PFSK-1 (cell line): ENCODE data around the gene PWWP2B.

ENCODE experiments used
- FOXP2 ChIP-seq: optimal IDR thresholded peaks from 2 replicates; pipeline ENCODE3; 2011; ENCODE audit warnings: borderline replicate concordance, control low read depth, inconsistent platforms; ENCODE audit not compliant: insufficient read depth; ENCODE audit errors: extremely low read length, extremely low read depth
- POLR2AphosphoS5 ChIP-seq: IDR thresholded peaks from 2 replicates; pipeline ENCODE4 v1.6.1; 2012; ENCODE audit warnings: low read depth, mild to moderate bottlenecking, control low read depth, low read length, moderate library complexity
- REST ChIP-seq, 2 experiments: IDR thresholded peaks; 2 replicates each; pipeline versions ENCODE4 v1.6.1 to v1.8.0; 2011 to 2012; ENCODE audit warnings: low read depth in 2 of 2, low read length in 2 of 2, control low read depth in 1 of 2, inconsistent platforms in 1 of 2, mild to moderate bottlenecking in 1 of 2, moderate library complexity in 1 of 2; ENCODE audit not compliant: insufficient read depth in 1 of 2
- SIN3A ChIP-seq: IDR thresholded peaks from 2 replicates; pipeline ENCODE4 v1.6.1; 2012; ENCODE audit warnings: mild to moderate bottlenecking, low read length, moderate library complexity, borderline replicate concordance; ENCODE audit not compliant: insufficient read depth
- TAF1 ChIP-seq: IDR thresholded peaks from 2 replicates; pipeline ENCODE4 v1.6.1; 2012; ENCODE audit warnings: low read length, control low read depth, borderline replicate concordance; ENCODE audit not compliant: insufficient read depth

GRCh38 chr10:132460691-132461090, 63.7 kb downstream of the PWWP2B start:
- TF ChIP-seq SIN3A = no peak
- no peak for TF ChIP-seq POLR2AphosphoS5
- no peak for TF ChIP-seq TAF1
- no peak for TF ChIP-seq REST (IDR thresholded peaks at IDR 0.05; ENCODE audit: insufficient read depth in 1 of 2, low read depth in 2 of 2, low read length in 2 of 2)
- TF ChIP-seq FOXP2 = no peak
